Activated gamma-delta T cell (primary cell): ENCODE results near the gene ADGRG1.

Source experiments
- DNase-seq: peaks from one replicate; lab custom pipeline; 2025; lab: John Stamatoyannopoulos, UW

ADGRG1 gene

DNA sequence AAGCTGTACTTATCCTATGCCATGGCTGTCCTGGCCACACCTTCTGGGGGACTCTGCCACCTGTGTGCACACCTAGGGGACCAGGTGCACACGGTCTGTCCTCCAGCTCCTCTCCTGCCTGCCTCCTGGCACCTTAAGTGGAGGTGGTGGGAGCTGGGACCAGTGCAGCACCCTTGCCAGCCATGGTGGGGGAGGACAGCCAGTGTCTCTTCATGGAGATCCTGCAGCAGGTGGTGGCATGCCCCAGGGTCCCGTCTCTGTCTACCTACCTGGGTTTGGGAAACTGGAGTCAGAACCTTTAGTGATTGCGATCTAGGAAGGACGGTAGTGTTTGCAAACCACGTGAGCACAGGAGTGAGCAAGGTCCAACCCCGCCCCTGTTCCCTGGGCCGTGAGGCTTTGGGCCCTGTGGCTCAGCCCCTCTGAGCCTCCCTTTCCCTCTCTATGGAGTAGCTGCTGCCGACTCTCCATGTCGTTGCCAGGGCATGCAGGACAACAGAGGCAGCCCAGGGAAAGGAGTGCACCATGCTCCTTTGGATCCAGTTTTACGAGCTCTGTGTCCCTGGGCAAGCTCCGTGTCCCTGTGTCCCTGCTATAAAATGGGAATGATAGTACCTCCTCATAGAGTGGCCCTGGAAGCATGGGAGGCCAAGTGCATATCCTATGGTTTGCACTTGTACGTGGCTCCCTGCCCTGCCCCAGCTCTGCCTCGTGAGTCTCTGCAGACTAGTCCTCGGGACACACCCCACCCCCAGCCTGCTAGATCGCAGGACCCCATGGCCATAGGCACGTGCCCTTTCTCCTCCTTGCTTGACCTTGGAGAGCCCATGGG is 7.1 kb downstream of the ADGRG1 start:
- no peak for DNase-seq

DNA sequence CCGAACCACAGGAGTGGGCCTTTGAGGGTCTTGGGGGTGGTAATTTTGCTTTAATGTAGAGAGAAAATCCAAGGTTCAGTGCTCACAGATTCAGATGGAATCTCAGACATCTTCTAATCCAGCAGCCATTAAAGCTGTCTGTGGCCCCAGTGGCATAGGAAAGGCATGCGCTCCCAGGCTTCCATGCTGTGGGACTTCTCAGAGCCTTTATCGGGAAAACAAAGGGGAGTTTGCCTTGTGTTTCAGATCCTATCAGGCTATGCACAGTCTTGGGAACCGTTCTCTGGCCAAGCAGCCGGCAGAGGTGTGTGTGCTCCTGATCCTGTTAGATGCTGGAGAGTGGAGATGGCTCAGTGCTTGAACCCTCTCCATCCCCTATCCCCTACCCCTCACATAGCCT is 7.8 kb downstream of the ADGRG1 start:
- no peak for DNase-seq

DNA sequence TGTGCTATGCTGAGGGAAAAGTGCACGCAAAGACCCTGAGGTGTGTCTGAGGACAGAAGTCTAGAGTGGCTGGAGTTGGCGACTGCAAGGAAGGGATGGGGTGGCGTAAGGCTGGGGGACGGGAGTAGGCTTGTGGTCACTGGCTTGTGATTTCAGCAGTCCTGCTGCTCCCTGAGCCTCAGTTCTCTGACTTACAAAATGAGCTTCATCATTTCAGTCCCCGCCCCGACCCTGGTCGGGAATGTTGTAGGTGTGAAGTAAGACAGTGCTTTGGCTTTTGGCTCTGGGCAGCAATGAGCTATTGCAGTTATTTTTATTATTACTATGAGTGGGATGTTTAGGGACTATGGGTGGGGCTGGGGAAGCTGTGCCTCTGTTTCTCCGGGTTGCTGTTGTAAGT is 8.6 kb downstream of the ADGRG1 start:
- no peak for DNase-seq

DNA sequence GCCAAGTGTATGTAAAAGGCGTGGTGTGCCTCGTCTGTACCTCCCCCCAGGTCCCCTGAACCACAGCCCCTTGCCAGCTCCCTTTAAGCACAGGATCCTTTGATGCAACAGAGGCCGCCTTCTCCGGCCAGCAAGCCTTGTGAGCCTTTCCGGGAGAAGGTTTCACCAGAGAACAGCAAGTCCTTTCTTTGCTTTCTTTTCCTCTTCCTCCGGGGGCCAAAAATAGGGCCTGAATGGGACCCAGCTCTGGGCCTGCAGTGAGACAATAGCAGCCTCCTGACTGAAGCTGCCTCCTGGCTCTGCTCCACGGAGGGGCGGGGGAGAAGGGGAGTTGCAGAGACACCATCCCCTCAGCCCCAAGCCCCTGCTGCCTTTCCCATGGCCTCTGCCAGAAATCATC is 9.0 kb downstream of the ADGRG1 start:
- no peak for DNase-seq

DNA sequence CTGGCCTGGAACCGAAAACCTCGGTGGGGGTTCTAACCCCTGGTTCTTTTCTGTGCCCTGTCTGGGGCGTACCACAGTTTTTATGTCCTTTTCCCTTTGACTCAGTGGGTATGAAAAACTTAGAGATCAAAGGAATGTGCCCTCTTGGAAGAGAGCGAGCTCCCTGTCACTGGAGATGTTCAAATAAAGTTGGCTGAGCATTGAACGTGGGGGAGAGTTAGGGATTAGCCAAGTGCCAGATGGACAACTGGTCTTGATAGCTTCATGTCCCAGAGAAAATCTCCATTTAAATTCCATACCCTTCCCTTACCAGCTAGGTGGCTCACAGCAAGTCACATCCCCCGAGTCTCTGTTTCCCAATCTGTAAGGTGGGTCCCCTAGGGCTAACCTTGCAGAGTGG is 9.5 kb downstream of the ADGRG1 start:
- no peak for DNase-seq

DNA sequence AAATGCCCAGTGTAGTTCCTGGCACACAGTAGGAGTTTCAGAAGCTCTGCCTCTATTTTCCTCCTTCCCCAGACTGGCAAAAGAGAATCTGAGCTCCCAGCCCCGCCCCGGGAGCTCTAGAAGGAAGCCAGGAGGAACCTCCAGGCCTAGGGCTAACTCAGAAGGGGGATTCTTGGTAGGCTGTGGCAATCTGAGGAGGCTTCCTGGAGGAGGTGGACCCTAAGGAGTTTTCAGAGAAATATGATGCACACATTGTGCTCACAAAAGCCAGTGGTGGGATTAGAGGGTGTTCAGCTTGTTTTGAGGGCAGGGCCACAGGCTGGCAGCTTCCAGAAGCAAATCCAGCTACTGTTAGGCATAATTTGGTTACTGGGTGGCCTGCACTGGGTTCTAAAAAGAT is 10.0 kb downstream of the ADGRG1 start:
- DNase-seq = no peak

DNA sequence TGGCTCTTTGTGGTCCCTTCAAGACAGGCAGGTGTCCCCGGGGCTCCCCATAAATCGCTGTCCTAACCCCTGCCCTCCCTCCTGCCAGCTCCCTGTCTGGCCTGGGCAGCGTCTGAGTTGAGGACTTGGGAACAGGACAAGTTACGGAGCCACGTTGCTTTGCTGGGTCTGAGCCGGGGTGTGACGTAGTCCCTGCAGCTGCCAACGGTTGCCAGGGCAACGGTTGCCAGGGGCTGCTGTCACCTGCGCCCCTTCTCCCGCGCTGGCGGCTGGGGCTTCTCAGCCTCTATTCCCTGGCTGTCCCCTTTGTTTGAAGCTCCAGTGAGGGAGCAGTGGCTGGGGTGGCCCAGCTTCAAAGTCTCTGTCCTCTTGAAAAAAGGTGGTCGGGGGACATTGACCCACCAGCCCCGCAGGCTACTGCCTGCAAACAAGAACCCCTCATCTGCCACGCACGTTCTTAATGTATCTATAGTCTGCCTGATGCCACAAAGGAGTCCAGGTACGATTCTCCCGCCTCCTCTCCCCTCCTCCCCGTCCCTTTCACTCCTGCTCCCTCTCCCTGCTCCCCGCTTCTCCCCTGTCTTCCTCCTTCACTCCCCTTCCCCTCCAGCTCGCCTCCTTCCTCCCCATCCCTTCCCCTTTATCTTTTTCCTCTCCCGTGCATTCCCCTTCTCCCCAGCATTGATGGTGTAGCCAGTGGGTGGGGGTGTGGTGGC is 10.9 kb downstream of the ADGRG1 start:
- DNase-seq = no peak

DNA sequence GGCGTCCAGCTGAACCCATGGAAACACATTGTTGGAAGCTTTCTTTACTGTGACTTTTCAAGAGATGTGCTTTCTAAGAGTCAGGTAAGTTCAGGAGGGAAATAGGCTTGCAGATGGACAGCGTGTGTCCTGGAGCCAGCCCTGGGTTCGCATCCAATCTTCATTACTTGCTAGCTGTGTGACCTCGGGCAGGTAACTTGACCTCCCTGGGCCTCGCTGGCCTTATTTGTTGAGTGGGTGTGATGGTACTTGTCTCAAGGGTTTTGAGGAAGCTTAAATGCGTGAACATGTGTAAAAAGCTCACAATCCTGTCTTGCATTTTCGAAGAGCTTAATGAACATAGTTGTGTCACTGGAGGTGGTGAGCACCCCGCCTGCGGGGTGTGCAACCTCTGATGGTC is 11.8 kb downstream of the ADGRG1 start:
- DNase-seq = no peak

DNA sequence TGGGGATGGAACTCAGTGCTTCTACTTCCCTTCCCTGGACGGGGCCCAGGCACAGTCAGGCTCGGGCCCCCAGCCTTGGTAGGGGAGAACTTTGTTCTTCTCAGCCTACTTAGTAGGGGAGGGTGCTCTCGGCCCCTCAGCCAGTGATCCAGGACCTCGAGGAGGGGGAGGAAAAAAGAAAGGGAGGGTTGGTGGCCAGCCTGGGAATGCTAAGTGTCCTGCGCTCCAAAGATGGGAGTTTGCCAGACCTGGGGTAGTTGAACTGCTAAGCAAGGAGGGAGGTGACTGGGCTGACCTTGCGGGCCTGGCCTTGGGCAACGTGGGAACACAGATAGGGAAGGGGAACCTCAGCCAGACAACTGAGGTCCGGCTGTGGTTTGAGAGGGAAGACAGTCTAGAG is 12.2 kb downstream of the ADGRG1 start:
- no peak for DNase-seq

DNA sequence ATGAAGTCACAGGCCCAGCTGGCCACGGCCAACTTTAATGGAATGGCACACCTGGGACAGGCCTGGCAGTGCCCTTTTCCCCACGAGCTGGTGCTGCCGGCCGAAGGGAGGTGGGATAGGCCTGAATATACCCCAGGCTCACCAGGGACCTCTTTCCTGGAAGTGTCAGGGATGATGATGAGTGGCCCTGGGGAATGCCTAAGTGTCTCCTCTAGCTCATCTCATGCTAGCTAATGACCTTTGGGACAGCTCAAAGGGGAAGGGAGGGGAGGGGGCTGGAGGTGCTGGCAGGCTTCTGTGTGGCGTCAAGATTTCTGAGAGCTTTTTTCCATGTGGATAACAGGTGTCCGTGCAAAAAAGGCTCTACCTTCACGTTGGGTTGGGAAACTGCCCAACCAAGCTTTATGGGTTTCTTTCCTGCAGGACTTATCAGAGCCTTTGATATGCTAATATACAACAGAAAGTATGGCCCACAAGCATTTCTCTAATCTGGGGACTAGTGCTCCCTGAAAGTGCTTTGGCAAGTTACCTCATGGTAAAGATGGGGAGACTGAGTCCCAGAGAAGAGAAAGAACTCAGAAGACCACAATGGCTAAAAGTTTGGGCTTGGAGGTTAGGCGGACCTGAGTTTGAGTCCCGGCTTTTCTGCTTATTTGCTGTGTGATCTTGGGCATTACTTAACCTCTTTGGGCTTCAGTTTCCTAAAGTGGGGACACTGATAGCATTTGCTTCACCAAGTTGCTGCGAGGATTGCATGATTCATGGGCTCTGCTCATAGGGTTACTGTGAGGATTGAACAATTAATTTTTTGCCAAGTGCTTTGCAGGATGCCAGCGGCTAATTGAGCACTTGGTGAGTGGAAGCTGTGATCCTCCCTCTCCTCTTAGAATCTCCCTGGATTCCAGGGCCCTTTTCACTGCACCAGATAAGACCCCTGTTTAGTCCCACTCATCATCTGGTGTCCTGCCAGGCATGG is 14.0 kb downstream of the ADGRG1 start:
- DNase-seq = no peak

DNA sequence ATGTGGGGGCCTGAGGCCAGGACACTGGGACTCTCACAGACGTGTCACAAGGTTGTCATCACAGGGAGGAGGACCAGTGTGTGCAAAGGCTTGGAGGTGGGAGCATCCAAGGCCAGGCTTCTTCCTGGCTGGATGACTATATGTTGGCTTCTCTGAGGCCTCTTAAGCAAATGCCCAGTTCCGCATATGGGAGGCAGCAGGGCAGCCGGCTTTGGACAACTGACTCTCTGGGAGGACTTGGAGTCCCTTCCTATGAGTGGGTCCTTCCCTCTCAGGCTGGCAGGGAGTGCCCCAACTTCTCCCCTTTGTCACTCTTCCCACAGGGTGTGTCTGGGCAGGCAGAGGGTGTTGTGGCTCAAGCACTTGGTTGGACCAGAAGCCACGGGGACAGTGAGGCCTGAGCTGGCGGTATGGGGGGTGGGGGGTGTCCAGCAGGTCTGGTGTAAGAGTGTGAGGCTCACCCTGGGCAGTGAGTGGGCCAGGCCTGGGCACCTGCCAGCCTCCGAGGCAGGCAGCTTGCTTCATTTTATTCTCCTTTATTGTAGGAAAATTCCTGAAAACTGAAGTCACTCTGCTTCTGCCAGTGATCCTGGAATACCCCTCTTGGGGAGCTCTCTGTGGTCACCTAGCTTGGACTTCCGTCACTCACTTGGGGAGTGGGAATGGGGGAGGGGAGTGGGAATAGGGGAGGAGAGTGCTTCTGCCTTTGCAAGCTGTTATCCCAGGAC is 14.9 kb downstream of the ADGRG1 start:
- DNase-seq = no peak

DNA sequence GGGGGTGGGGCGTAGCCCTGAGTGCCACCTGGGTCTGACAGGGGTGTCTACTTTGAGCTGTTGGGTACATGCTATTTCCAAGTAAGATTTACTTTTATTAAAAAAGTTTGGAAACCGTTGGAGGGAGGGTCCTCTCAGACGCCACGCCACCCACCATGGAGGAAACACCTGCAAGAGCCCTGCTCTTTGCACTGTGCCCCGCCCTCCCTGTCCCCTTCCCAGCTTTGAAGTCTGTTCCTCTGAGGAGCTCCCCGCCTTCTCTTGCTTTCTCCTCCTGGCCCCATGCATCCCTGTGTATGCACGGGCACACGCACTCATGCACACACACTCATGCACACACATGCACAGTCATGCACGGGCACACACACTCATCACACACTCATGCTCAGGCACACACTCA is 15.5 kb downstream of the ADGRG1 start:
- DNase-seq = no peak

DNA sequence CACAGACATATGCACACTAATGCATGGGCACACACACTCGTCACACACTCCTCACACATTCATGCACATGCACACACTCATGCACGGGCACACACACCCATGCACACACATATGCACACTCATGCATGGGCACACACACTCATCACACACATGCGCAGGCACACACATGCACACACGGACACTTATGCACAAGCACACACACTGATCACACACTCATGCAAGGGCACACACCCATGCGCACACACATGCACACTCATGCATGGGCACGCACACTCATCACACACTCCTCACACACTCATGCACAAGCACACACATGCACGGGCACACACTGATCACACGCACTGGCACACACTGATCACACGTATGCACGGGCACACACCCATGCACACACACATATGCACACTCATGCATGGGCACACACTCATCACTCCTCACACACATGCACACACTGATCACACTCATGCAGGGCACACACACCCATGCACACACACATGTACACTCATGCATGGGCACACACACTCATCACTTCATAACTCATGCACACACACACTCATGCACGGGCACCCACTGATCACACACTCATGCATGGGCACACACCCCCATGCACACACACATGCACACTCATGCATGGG is 16.1 kb downstream of the ADGRG1 start:
- DNase-seq = no peak

DNA sequence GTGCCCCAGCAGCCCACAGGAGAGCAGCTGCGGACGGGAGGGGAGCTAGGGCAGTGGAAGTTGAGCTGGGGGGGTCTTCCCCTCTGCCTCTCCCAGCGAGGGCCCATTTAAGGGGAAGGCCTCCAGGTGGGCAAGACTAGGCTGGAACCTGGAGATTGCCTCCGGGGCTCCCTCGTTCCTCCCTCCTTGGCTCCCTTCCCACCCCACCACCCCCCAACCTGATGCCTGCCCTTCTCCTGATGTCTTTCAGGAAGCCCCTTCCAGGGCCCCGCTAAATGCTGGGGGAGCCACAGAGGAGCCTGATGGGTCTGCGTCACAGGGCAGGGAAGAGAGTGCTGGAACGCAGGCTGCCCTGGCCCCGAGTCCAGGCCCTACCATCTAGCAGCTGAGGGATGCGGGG is 16.7 kb downstream of the ADGRG1 start:
- no peak for DNase-seq

DNA sequence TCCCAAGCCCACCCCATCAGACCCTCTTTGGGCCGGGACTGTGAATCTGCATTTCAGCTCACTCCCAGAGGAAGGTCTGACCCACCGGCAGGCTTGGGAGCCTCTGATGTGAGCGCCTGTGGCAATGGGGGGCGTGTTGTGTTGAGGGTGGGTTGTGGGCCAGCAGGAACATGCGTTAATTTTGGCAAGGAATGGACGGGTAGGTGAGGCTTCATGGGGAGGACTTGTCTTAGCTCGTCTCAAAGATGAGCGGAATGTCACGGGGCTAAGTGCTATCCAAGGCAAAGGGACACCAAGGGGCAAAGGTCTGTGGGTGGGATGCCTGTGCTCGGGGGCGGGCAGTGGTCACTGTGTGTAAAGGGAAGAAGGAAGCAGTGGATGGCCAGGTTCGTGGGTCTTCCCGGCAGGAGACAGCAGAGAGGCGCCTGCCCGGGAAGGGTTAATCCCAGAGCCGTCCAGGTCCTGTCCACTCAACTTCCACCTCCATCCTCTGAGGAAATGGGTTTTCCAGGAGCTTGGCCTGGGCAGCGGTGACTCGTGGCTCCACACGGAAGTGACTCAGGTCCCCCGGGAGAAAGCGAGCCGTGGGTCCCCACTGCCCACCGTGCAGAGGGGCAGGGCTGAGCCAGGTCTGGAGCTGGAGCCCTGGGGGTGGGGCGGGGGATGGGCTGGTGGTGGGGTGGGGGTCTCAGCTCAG is 17.4 kb downstream of the ADGRG1 start:
- DNase-seq = no peak

DNA sequence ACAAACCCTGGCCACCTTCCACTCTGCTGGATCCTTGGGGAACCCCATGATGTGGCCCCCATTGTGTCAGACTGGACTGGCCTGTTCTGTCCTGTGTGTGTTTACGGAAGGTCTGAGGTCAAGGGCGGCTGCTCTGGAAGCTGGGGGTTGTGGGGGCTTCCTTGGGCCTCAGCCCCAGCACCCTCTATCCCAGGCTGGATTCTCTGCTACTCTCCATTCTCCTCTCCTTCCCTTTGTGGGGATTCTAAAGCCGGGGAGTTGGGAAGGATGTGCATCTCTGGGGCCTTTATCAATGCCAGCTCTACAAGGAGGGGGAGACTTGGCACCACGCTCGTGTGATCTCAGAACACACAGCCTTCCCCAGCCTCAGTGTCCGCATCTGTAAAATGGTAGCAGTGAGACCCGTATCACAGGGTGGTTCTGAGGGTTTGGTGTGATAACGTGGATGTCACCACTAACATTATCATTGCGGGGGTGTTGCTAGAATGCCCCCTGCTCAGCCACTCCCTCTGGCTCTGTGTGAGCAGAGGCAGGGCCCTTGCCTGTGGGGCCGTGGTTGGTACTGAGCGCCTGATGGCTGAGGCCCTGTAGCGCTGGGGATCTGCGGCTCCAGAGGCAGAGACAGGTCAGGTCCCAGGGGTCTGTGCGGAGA is 18.1 kb downstream of the ADGRG1 start:
- peak; percentile 25 for DNase-seq

DNA sequence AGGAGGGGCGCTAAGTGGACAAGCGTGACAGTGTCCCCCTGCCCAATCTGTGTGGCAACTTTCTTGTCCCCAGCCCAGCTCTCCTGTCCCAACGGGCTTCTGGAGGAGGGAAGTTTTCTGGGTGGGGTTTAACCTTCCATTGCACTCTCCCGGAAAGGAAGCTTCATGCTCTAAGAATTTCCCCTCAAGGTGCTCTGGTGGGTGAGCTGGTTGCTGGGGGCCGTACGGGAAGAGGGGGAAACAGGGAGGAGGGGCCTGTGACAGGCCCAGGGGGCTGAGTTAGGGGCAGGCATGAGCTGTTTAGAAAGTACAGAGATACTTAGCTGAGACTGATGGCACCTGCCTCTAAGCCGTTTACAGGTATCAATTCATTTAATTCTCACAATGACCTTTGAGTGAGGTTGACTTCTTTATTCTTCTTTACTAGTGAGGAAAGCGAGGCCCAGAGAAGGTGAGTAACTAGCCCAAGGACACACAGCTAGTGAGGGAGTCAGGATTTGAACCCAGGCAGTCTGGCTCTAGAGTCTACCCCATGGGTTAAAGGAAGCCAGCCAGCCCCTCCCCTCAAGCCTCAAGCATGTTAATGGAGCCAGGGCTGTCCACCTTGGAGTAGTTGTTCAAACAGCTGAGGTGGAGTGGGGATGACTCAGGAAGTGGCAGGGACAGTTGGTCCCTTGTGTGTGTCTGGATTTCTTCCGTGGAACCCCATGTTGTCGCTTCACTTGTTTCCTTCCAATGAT is 18.9 kb downstream of the ADGRG1 start:
- DNase-seq = no peak

DNA sequence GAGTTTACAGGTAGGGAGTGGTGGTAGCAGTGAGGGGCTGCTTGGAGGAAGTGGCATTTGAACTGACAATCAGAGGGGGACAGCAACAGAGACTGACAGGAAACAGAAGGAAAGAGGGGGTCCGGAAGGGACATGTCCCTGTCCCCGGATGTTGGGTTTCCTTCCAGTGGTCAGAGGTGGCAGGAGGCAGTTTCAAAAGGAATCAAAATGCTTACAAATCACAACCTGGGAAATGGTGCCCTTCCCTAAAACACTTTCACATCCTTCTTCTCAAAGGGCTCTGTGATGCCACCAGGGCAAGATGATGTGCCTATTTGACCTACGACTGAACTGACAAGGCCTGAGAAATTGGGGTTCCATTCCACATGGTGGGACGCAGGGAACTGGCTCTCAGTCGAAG is 19.7 kb downstream of the ADGRG1 start:
- no peak for DNase-seq
